ENCODE data around the gene NR5A2. TPM values are rescaled to one million over a fixed set of nuclear protein-coding genes. Genes with fewer than 3 reads are reported as not detected.

NR5A2 gene
- total and polyA plus RNA-seq, 10 donors = 0.02 to 0.63 (median 0.10) TPM; not detected in 3

- TF ChIP-seq POLR2A (IDR thresholded peaks at IDR 0.05) (no peak), POLR2AphosphoS5 (IDR thresholded peaks at IDR 0.05) (peak in 1 of 3 donors; percentile 72)
- H3K27me3 ChIP-seq (replicated peaks in 1 of 7) = peaks cover 0 to 39% (median 9%) of the 10 kb centered on the region in 7 donors
- no peak overlapping the region for H3K4me3 ChIP-seq
- H3K36me3 ChIP-seq = no peaks in the 10 kb centered on the region
- peaks cover 0 to 12% (median 5%) of the 10 kb centered on the region in 6 donors for H3K4me1 ChIP-seq
- H3K27ac ChIP-seq = no peak overlapping the region
- no peak for DNase-seq
- intact Hi-C loops (cut with DNase I; ENCODE audit: low total_unique reads) = no loop called here
- no peaks in the 10 kb centered on the region for H3K9me3 ChIP-seq
- 43 to 61% (median 50%) methylated on average over 9 of the region's 9 CpGs for WGBS, 5 donors
Measured at GRCh38 chr1:200075938-200076546, 48.5 kb downstream of the NR5A2 start.

GRCh38 chr1:200079232-200079940, 51.9 kb downstream of the NR5A2 start:
- 75 to 89% (median 80%) methylated on average over 8 of the region's 8 CpGs for WGBS, 5 donors
- TF ChIP-seq POLR2AphosphoS5 (IDR thresholded peaks at IDR 0.05) (no peak), POLR2A (IDR thresholded peaks at IDR 0.05) (no peak), CTCF (IDR thresholded peaks at IDR 0.05 in 8 of 11, conservative IDR thresholded peaks at IDR 0.05 in 3 of 11) (no peak)
- intact Hi-C loops (cut with DNase I; ENCODE audit: low total_unique reads) = no loop called here

GRCh38 chr1:200081151-200081968, 53.9 kb downstream of the NR5A2 start:
- no peak for TF ChIP-seq CTCF (IDR thresholded peaks at IDR 0.05 in 8 of 11, conservative IDR thresholded peaks at IDR 0.05 in 3 of 11)
- no peak for TF ChIP-seq POLR2A (IDR thresholded peaks at IDR 0.05)
- no peak for TF ChIP-seq POLR2AphosphoS5 (IDR thresholded peaks at IDR 0.05)
- no peaks in the 10 kb centered on the region for H3K36me3 ChIP-seq
- no peak for DNase-seq
- intact Hi-C loops (cut with DNase I; ENCODE audit: low total_unique reads) = no loop called here
- 72 to 87% (median 80%) methylated on average over 5 of the region's 5 CpGs for WGBS, 5 donors
- H3K27me3 ChIP-seq (replicated peaks in 1 of 7) = peaks cover 0 to 15% (median 0%) of the 10 kb centered on the region in 7 donors
- no peak overlapping the region for H3K4me3 ChIP-seq
- no peaks in the 10 kb centered on the region for H3K9me3 ChIP-seq
- no peaks in the 10 kb centered on the region for H3K4me1 ChIP-seq
- no peak overlapping the region for H3K27ac ChIP-seq

More at GRCh38 chr1:200079232-200079940, 51.9 kb downstream of the NR5A2 start:
- Histone ChIP-seq H3K9me3 (no peaks in the 10 kb centered on the region), H3K27me3 (replicated peaks in 1 of 7) (peaks cover 0 to 32% (median 5%) of the 10 kb centered on the region in 7 donors), H3K36me3 (no peaks in the 10 kb centered on the region), H3K4me3 (no peak overlapping the region), H3K27ac (no peak overlapping the region), H3K4me1 (peaks cover 0 to 11% (median 5%) of the 10 kb centered on the region in 6 donors)
- DNase-seq = no peak

GRCh38 chr1:200081969-200082245, 54.4 kb downstream of the NR5A2 start:
- WGBS, 5 donors = 75 to 90% (median 80%) methylated on average over 3 of the region's 3 CpGs
- Histone ChIP-seq H3K4me3 (no peak overlapping the region), H3K9me3 (no peaks in the 10 kb centered on the region), H3K27ac (no peak overlapping the region), H3K4me1 (no peaks in the 10 kb centered on the region), H3K27me3 (replicated peaks in 1 of 7) (peaks cover 0 to 19% (median 0%) of the 10 kb centered on the region in 7 donors), H3K36me3 (no peaks in the 10 kb centered on the region)
- DNase-seq = no peak
- TF ChIP-seq POLR2A (IDR thresholded peaks at IDR 0.05) (no peak), CTCF (IDR thresholded peaks at IDR 0.05 in 8 of 11, conservative IDR thresholded peaks at IDR 0.05 in 3 of 11) (no peak)
- intact Hi-C loops (cut with DNase I; ENCODE audit: low total_unique reads) = no loop called here
